SK-N-SH (cell line): ENCODE results near the gene POU4F3.

ENCODE experiments used
- CHD2 ChIP-seq: fragments of 150-350 bp; IDR thresholded peaks from 2 replicates; pipeline ENCODE4 v1.6.1; 2018; ENCODE audit warnings: low read length; ENCODE audit not compliant: partially characterized antibody
- CTCF ChIP-seq: fragments of 200-600 bp; sonication (generic); IDR thresholded peaks from 2 replicates; pipeline ENCODE4 v1.6.1; 2017; ENCODE audit warnings: antibody characterized with exemption, mild to moderate bottlenecking, moderate library complexity
- ELF1 ChIP-seq: IDR thresholded peaks from 2 replicates; pipeline ENCODE4 v1.4.0; 2012
- FOXM1 ChIP-seq: IDR thresholded peaks from 2 replicates; pipeline ENCODE4 v1.4.0; 2012; ENCODE audit warnings: low read depth, mild to moderate bottlenecking
- JUND ChIP-seq: IDR thresholded peaks from 2 replicates; pipeline ENCODE4 v1.4.0; 2012
- POLR2AphosphoS5 ChIP-seq: IDR thresholded peaks from 2 replicates; pipeline ENCODE4 v1.6.1; 2012; ENCODE audit warnings: low read depth, low read length
- RAD21 ChIP-seq: IDR thresholded peaks from 2 replicates; pipeline ENCODE4 v1.6.1; 2012; ENCODE audit warnings: mild to moderate bottlenecking, low read length
- REST ChIP-seq: IDR thresholded peaks from 2 replicates; pipeline ENCODE4 v1.6.1; 2012; ENCODE audit warnings: mild to moderate bottlenecking, low read depth, low read length, moderate library complexity
- RXRA ChIP-seq: IDR thresholded peaks from 2 replicates; pipeline ENCODE4 v1.4.0; 2012; ENCODE audit warnings: low read depth, mild to moderate bottlenecking, borderline replicate concordance
- SMC3 ChIP-seq: IDR thresholded peaks from 2 replicates; pipeline ENCODE4 v1.6.1; 2012; ENCODE audit warnings: low read depth, low read length, improper control_type of control experiment
- TEAD4 ChIP-seq: IDR thresholded peaks from 2 replicates; pipeline ENCODE4 v1.4.0; 2012; ENCODE audit warnings: mild to moderate bottlenecking, borderline replicate concordance; ENCODE audit not compliant: insufficient read depth
- ZBTB33 ChIP-seq: IDR thresholded peaks from 2 replicates; pipeline ENCODE4 v1.4.0; 2012; ENCODE audit warnings: low read depth, borderline replicate concordance

- TF ChIP-seq FOXM1 (no peak), CTCF (no peak), ZBTB33 (no peak), POLR2AphosphoS5 (no peak), ELF1 (no peak), RXRA (no peak), RAD21 (no peak), CHD2 (no peak), JUND (no peak), SMC3 (no peak), REST (no peak), TEAD4 (no peak)
Observed at GRCh38 chr5:146339715-146340259, 1.1 kb downstream of the POU4F3 start.
